ENCODE measurements around the gene GPR171.

Gene GPR171

GRCh38 chr3:151226088-151226563 lies 23.1 kb upstream of the GPR171 start:
- TF ChIP-seq USF1 (IDR thresholded peaks at IDR 0.05) (no peak), TAF1 (IDR thresholded peaks at IDR 0.05; ENCODE audit: low read depth) (no peak), EGR1 (IDR thresholded peaks at IDR 0.05) (no peak), CEBPB (IDR thresholded peaks at IDR 0.05) (no peak), RAD21 (IDR thresholded peaks at IDR 0.05; ENCODE audit: low read depth) (no peak), TEAD4 (IDR thresholded peaks at IDR 0.05) (no peak), ZBTB7A (IDR thresholded peaks at IDR 0.05; ENCODE audit: low read depth) (no peak)

- TF ChIP-seq MAX (IDR thresholded peaks at IDR 0.05) (no peak), YY1 (IDR thresholded peaks at IDR 0.05; ENCODE audit: low read depth) (no peak), TAF1 (IDR thresholded peaks at IDR 0.05; ENCODE audit: low read depth) (no peak), RAD21 (IDR thresholded peaks at IDR 0.05; ENCODE audit: low read depth) (no peak), TCF12 (IDR thresholded peaks at IDR 0.05; ENCODE audit: low read depth) (no peak), EGR1 (IDR thresholded peaks at IDR 0.05) (no peak), CEBPB (IDR thresholded peaks at IDR 0.05) (no peak), FOXM1 (IDR thresholded peaks at IDR 0.05; ENCODE audit: borderline replicate concordance, low read depth) (no peak), USF1 (IDR thresholded peaks at IDR 0.05) (no peak)
Measured at GRCh38 chr3:151225040-151225975, 22.3 kb upstream of the GPR171 start.

- no peak for TF ChIP-seq MAX (IDR thresholded peaks at IDR 0.05)
- no peak for TF ChIP-seq CREB1 (IDR thresholded peaks at IDR 0.05; ENCODE audit: low read depth)
- TF ChIP-seq RAD21 (IDR thresholded peaks at IDR 0.05; ENCODE audit: low read depth): no peak
- no peak for TF ChIP-seq EGR1 (IDR thresholded peaks at IDR 0.05)
- TF ChIP-seq USF1 (IDR thresholded peaks at IDR 0.05): no peak
- no peak for TF ChIP-seq FOXM1 (IDR thresholded peaks at IDR 0.05; ENCODE audit: borderline replicate concordance, low read depth)
- no peak for TF ChIP-seq TAF1 (IDR thresholded peaks at IDR 0.05; ENCODE audit: low read depth)
- TF ChIP-seq TEAD4 (IDR thresholded peaks at IDR 0.05): no peak
- TF ChIP-seq REST (IDR thresholded peaks at IDR 0.05; ENCODE audit: low read depth): no peak
- TF ChIP-seq CEBPB (IDR thresholded peaks at IDR 0.05): no peak
Measured at GRCh38 chr3:151224268-151224866, 21.4 kb upstream of the GPR171 start.

- no peak for TF ChIP-seq NFIC (IDR thresholded peaks at IDR 0.05)
- TF ChIP-seq FOXM1 (IDR thresholded peaks at IDR 0.05; ENCODE audit: borderline replicate concordance, low read depth): no peak
- TF ChIP-seq EGR1 (IDR thresholded peaks at IDR 0.05): no peak
- TF ChIP-seq TCF12 (IDR thresholded peaks at IDR 0.05; ENCODE audit: low read depth): no peak
- TF ChIP-seq USF1 (IDR thresholded peaks at IDR 0.05): no peak
- no peak for TF ChIP-seq MAX (IDR thresholded peaks at IDR 0.05)
- no peak for TF ChIP-seq TAF1 (IDR thresholded peaks at IDR 0.05; ENCODE audit: low read depth)
- TF ChIP-seq RAD21 (IDR thresholded peaks at IDR 0.05; ENCODE audit: low read depth): no peak
- TF ChIP-seq EP300 (IDR thresholded peaks at IDR 0.05; ENCODE audit: borderline replicate concordance): no peak
- no peak for TF ChIP-seq ZBTB7A (IDR thresholded peaks at IDR 0.05; ENCODE audit: low read depth)
- TF ChIP-seq REST (IDR thresholded peaks at IDR 0.05; ENCODE audit: low read depth): no peak
- no peak for TF ChIP-seq CEBPB (IDR thresholded peaks at IDR 0.05)
Measured at GRCh38 chr3:151219056-151219455, 16.0 kb upstream of the GPR171 start.

All from Ishikawa (cell line).